ENCODE data around the gene CSE1L.

DNA sequence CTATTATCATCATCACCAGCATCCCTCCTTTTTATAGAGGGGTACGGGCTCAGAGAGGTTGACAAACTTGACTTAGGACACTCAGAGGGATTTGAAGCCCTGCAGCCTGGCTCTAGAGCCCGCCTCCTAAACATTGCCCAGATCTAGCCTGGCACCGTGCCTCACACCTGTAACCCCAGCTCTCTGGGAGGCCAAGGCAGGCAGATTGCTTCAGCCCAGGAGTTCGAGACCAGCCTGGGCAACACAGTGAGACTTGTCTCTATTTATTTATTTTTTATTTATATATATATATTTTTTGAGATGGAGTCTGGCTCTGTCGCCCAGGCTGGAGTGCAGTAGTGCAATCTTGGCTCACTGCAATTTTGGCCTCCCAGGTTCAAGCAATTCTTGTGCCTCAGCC, 6.3 kb upstream of the CSE1L start:
- TF ChIP-seq, protein P1, sequence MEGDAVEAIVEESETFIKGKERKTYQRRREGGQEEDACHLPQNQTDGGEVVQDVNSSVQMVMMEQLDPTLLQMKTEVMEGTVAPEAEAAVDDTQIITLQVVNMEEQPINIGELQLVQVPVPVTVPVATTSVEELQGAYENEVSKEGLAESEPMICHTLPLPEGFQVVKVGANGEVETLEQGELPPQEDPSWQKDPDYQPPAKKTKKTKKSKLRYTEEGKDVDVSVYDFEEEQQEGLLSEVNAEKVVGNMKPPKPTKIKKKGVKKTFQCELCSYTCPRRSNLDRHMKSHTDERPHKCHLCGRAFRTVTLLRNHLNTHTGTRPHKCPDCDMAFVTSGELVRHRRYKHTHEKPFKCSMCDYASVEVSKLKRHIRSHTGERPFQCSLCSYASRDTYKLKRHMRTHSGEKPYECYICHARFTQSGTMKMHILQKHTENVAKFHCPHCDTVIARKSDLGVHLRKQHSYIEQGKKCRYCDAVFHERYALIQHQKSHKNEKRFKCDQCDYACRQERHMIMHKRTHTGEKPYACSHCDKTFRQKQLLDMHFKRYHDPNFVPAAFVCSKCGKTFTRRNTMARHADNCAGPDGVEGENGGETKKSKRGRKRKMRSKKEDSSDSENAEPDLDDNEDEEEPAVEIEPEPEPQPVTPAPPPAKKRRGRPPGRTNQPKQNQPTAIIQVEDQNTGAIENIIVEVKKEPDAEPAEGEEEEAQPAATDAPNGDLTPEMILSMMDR (conservative IDR thresholded peaks at IDR 0.05; ENCODE audit: low read depth, low read length): no peak
- no peak for TF ChIP-seq EZH2 (IDR thresholded peaks at IDR 0.05; ENCODE audit: borderline replicate concordance, low read depth, low read length, poor library complexity, severe bottlenecking)
